H1 (cell line): ENCODE measurements around the gene ST6GALNAC4.

Experiments
- EP300 ChIP-seq, 2 experiments: IDR thresholded peaks; 1 replicate in 1 of 2; 2 replicates in 1 of 2; pipeline ENCODE4 v1.6.1; 2011 to 2012; ENCODE audit warnings: low read depth in 2 of 2, low read length in 2 of 2, mild to moderate bottlenecking in 2 of 2, borderline replicate concordance in 1 of 2, inconsistent platforms in 1 of 2, moderate library complexity in 1 of 2
- TF ChIP-seq, protein P1 (sequence below), 3 experiments: IDR thresholded peaks; 1 replicate in 2 of 3; 2 replicates in 1 of 3; pipeline versions ENCODE4 v1.5.1 to v1.6.1; 2011; ENCODE audit warnings: low read length in 3 of 3, mild to moderate bottlenecking in 3 of 3, inconsistent platforms in 2 of 3, low read depth in 1 of 3, moderate library complexity in 1 of 3; ENCODE audit not compliant: insufficient read depth in 1 of 3; ENCODE audit errors: control extremely low read depth in 1 of 3
- TF ChIP-seq, protein P2 (sequence below): IDR thresholded peaks from 2 replicates; pipeline ENCODE4 v1.6.1; 2011; ENCODE audit warnings: low read length, improper control_type of control experiment

DNA sequence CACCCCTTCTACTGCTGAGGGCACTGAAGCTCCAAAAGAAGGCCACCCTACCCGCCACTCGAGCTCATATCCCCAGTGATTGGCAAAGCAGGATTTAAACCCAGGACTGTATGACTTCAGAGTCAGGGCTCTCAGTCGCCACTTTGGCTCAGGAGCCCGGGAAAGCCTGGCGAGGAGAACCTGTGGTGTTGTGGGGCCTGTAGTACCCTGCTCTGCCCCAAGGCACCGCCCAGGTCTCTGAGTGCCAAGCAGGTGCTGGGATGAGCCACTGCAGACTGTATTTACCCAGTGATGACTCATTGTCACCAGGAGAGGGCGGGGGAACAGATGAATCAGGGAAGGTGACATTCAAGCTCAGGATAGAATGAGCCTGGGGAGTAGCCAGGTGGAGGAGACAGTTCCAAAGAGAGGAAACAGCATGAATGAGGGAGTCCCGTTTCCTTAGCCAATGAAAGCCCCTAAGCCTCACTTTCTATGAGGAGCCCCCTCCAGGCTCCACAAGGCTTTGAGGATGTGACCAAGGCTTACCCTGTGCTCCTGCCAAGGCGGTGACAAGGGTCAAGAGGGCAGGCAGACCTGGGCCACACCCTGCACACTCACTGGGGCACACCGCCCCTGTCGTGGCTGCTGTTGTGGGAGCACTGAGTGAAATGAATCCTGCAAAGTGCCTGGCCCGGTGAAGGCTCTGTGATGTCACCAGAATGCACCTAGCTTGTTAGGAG lies 38.6 kb upstream of the ST6GALNAC4 start:
- TF ChIP-seq, protein P1, sequence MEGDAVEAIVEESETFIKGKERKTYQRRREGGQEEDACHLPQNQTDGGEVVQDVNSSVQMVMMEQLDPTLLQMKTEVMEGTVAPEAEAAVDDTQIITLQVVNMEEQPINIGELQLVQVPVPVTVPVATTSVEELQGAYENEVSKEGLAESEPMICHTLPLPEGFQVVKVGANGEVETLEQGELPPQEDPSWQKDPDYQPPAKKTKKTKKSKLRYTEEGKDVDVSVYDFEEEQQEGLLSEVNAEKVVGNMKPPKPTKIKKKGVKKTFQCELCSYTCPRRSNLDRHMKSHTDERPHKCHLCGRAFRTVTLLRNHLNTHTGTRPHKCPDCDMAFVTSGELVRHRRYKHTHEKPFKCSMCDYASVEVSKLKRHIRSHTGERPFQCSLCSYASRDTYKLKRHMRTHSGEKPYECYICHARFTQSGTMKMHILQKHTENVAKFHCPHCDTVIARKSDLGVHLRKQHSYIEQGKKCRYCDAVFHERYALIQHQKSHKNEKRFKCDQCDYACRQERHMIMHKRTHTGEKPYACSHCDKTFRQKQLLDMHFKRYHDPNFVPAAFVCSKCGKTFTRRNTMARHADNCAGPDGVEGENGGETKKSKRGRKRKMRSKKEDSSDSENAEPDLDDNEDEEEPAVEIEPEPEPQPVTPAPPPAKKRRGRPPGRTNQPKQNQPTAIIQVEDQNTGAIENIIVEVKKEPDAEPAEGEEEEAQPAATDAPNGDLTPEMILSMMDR (IDR thresholded peaks at IDR 0.05; ENCODE audit: control extremely low read depth in 1 of 3, insufficient read depth in 1 of 3, low read depth in 1 of 3, low read length in 3 of 3), result peak in 2 of 3 experiments; percentile 86 to 92; a peak in 3 of 4 replicates
- no peak for TF ChIP-seq EP300 (IDR thresholded peaks at IDR 0.05; ENCODE audit: borderline replicate concordance in 1 of 2, low read depth in 2 of 2, low read length in 2 of 2)
- TF ChIP-seq, protein P2, sequence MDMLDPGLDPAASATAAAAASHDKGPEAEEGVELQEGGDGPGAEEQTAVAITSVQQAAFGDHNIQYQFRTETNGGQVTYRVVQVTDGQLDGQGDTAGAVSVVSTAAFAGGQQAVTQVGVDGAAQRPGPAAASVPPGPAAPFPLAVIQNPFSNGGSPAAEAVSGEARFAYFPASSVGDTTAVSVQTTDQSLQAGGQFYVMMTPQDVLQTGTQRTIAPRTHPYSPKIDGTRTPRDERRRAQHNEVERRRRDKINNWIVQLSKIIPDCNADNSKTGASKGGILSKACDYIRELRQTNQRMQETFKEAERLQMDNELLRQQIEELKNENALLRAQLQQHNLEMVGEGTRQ, result no peak
